Sigmoid colon (tissue), 7 donors: ENCODE data around the gene ARHGEF35. TPM values are rescaled to one million over a fixed set of nuclear protein-coding genes. Genes with fewer than 3 reads are reported as not detected.
"Not testable (repeated sequence)": the region's sequence is repeated elsewhere in the genome, so short reads cannot be mapped to it uniquely, and the experiment has no call there.

Experiments
- DNase-seq: peaks from one replicate; pipeline ENCODE4 v3.0.0-alpha.2; 2019
- H3K27ac ChIP-seq, 4 donors: fragments of 200-600 bp; sonication (generic); one replicate each; pipeline ENCODE4 v1.5.1; 2016 to 2019; ENCODE audit warnings: mild to moderate bottlenecking in 1 of 4
- H3K27me3 ChIP-seq, 3 donors: fragments of 200-600 bp; sonication (generic); one replicate each; pipeline ENCODE4 v1.5.1; 2019; ENCODE audit warnings: mild to moderate bottlenecking in 1 of 3
- H3K36me3 ChIP-seq, 4 donors: fragments of 200-600 bp; sonication (generic); one replicate each; pipeline ENCODE4 v1.5.1; 2016 to 2019
- H3K4me1 ChIP-seq, 4 donors: fragments of 200-600 bp; sonication (generic); one replicate each; pipeline ENCODE4 v1.5.1; 2017 to 2019
- H3K4me3 ChIP-seq, 4 donors: fragments of 200-600 bp; sonication (generic); one replicate each; pipeline ENCODE4 v1.5.1; 2017 to 2019; ENCODE audit warnings: mild to moderate bottlenecking in 2 of 4, moderate library complexity in 1 of 4
- H3K9me3 ChIP-seq, 4 donors: fragments of 200-600 bp in 3 of 4; sonication (generic) in 3 of 4; one replicate each; pipeline versions ENCODE4 v1.5.1 to v1.6.1; 2013 to 2019
- WGBS, 2 donors: extraction: QIAGEN DNeasy Blood & Tissue Kit; methylation state at CpG; one replicate each; pipeline ENCODE4 v1.1.7; 2013; 5-methylcytosine and 5-hydroxymethylcytosine counted together
- intact Hi-C: fragments of 100-400 bp; cut with DNase I; formaldehyde crosslinking; loops from one replicate; pipeline ENCODE4 v1.15.1; 2023
- polyA plus RNA-seq, 3 donors: library from polyadenylated mRNA; stranded (reverse); fragments of 200-250 nt; gene quantifications; one replicate each; pipeline ENCODE4 v1.2.3, GENCODE V29; 2013
- total RNA-seq, 4 donors: library from RNA; depleted of rRNA; stranded (reverse); fragments of >200 nt; gene quantifications; one replicate each; pipeline ENCODE4 v1.1.0, GENCODE V29; 2016
- donor health status: healthy with polysubstance abuse.
- donor health status: Bipolar disorder and iron deficiency.
- donor health status: healthy.

The ARHGEF35 gene
- total and polyA plus RNA-seq, 7 donors: 0.54 to 60.6 (median 2.9) TPM

DNA sequence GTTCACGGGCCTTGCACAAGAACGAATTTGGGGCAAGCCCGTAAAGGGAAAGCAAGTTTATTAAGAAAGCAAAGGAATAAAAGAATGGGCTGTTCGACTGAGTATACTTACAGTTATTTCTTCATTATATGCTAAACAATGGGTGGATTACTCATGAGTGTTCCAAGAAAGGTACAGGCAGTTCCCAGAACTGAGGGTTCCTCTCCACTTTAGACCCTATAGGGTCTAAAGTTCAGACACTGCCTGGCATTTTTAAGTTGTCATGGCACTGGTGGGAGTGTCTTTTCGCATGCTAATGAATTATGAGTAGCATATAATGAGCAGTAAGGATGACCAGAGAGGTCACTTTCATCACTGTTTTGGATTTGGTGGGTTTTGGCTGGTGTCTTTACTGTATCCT, 9.7 kb upstream of the ARHGEF35 start:
- intact Hi-C loops, H3K27me3 ChIP-seq, H3K27ac ChIP-seq, H3K9me3 ChIP-seq, DNase-seq, H3K4me1 ChIP-seq, H3K4me3 ChIP-seq, H3K36me3 ChIP-seq: not testable (repeated sequence)
- WGBS, 2 donors: no CpG with 5 or more reads among the region's 5 CpGs

DNA sequence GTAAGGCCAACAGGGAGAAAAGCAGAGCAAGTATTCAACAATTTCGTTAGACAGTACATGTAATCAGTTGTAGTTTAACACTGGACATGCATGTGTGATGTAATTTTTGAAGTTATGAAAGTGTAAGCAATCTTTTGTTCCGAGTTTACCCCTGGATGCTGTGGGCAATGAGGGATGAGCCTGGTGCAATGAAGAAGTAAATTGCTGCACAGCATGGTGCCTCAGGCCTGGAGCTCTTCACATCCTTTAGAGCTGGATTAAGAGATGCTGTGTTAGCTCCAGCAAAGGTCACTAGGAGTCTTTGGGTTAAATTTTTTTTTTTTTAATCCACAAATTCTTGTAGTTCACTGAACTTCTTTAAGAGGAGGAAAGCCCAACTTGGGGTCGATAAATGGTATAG, 7.5 kb upstream of the ARHGEF35 start:
- H3K27ac ChIP-seq, intact Hi-C loops, DNase-seq, H3K9me3 ChIP-seq, H3K27me3 ChIP-seq, H3K36me3 ChIP-seq, H3K4me3 ChIP-seq, H3K4me1 ChIP-seq: not testable (repeated sequence)
- no CpG with 5 or more reads among the region's 3 CpGs for WGBS, 2 donors

DNA sequence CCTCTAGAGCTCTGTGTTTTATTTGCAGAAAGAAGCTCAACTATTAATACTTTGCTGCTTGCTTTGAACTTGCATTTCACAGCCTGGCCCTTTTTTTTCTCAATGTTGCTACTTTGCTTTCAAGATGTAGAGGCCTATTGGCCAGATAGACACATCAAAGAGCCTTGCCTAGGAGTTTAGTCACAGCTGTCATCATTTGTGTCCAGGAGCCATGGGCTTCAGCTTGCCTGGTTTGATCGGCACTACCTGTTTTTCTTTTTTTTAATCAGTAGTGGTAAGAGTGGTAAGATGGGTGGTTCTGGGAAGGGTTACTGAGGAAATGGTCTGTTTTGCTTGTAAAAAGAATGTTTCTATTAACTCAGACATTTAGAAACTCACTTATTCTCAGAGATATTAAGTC, 6.3 kb upstream of the ARHGEF35 start:
- intact Hi-C loops, H3K4me3 ChIP-seq, H3K4me1 ChIP-seq, H3K27me3 ChIP-seq, H3K36me3 ChIP-seq, DNase-seq, H3K9me3 ChIP-seq, H3K27ac ChIP-seq: not testable (repeated sequence)
- no CpG with 5 or more reads among the region's 1 CpG for WGBS, 2 donors

DNA sequence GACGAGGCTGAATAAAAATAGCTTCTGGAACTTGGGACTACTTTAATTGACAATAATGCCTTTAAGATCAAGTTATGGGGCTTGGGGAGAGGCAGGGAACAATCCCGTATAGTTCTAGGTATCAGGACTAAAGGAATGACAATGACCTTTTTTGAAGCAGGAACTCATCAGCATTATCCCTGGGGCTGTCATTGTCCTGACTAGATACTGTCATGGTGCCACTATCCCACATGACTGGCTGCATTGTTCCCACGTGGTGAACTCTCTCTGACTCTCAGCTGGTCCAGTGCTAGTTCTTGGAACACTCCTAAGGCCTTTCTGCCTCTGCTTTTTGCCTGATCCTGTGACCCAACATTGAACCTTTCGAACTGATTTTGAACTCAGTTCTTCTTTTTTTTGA, 3.3 kb upstream of the ARHGEF35 start:
- H3K36me3 ChIP-seq, H3K4me1 ChIP-seq, H3K9me3 ChIP-seq, intact Hi-C loops, H3K4me3 ChIP-seq, H3K27ac ChIP-seq, DNase-seq, H3K27me3 ChIP-seq: not testable (repeated sequence)
- WGBS, 2 donors: 73 to 91% methylated on average over 3 of the region's 4 CpGs

DNA sequence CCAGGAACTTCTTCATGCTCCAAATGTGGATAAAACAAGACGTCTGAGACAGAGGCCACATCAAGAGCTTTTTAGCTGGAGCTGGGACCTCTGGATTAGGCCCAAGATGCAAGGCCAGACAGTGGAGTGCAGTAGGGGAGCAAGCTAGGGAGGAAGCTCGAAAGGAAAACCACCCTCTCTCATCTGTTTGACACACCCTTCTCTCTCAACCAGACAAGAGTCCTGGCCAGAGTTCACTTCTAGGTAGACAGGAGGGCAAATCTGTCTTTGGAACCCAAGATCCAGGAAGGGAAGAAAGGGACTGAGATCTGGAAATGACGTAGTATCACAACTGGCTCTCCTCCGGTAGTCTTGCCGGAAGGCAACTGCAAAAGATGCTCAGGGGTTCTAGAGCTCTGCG, 1.2 kb downstream of the ARHGEF35 start:
- no CpG with 5 or more reads among the region's 6 CpGs for WGBS, 2 donors
- H3K36me3 ChIP-seq, DNase-seq, H3K4me3 ChIP-seq, H3K9me3 ChIP-seq, H3K27ac ChIP-seq, intact Hi-C loops, H3K4me1 ChIP-seq, H3K27me3 ChIP-seq: not testable (repeated sequence)

DNA sequence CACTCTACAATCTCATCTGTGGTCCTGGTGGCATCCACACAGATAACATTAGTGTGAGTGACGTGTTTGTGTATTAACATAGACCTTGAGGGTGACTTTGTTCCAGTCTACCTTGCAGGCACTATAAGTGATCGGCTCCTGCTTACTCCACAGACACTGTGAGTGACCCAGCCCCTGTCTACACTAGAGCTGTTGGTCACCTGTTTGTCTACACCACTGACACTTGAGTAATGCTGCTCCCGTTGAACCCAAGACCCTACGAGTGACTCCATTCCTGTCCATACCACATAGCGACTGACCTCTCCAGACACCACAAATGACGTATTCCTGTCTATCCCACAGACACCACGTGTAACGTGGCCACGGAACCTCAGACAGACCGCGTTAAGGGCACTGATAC, 1.9 kb downstream of the ARHGEF35 start:
- intact Hi-C loops, H3K4me3 ChIP-seq, H3K9me3 ChIP-seq, H3K27me3 ChIP-seq, H3K36me3 ChIP-seq, H3K27ac ChIP-seq, DNase-seq, H3K4me1 ChIP-seq: not testable (repeated sequence)
- WGBS, 2 donors: no CpG with 5 or more reads among the region's 11 CpGs

DNA sequence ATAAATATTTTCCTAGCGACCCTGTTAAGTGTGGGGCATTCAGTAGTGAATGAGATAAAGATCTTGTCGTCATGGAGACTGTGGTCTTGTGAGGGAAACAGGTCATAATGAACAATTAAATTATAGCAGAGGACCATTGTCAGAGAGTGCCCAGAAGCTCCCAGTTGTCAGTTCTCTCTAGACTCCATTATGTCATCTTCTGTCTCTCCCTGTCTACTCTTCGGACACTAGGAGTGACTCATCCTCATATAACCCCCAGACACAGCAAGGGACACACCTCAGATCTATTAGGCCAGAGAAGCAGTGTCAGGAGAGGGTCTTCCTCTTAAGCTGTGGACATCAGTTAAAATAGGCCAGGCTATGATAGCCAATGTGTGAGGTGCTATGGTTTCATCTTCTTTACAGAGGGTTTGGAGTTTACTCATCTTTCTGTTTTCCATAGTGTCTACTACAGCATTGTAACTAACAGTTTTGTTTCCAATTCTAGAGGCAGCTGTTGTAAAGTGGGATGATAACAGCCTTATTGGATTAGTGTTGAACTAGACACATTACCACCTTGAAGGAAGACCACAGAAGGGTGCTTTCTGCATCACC, 7.0 kb downstream of the ARHGEF35 start:
- H3K4me3 ChIP-seq, DNase-seq, H3K9me3 ChIP-seq, H3K27me3 ChIP-seq, intact Hi-C loops, H3K27ac ChIP-seq, H3K36me3 ChIP-seq, H3K4me1 ChIP-seq: not testable (repeated sequence)
- WGBS, 2 donors: no CpG with 5 or more reads among the region's 3 CpGs

DNA sequence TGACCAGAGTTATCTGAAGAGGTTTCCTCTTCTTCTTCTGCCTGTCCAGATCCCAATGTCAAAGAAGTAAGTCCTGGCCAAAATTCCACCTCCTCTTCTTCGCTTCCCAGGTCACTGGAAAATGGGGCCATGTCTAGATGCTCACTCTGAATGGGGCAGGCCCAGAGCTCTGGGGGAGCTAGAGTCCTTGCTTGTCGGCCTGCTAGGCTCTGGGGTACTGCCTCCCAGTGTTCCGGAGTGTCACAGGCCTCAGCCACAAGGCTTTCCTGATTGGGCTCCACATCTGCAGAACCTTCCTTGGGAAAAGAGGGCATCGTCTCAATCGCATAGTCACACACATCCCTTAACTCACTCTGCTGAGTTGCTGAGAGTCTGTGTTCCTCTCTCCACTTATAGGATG, 7.8 kb downstream of the ARHGEF35 start:
- H3K36me3 ChIP-seq, intact Hi-C loops, H3K27ac ChIP-seq, DNase-seq, H3K27me3 ChIP-seq, H3K4me3 ChIP-seq, H3K4me1 ChIP-seq, H3K9me3 ChIP-seq: not testable (repeated sequence)
- no CpG with 5 or more reads among the region's 5 CpGs for WGBS, 2 donors

DNA sequence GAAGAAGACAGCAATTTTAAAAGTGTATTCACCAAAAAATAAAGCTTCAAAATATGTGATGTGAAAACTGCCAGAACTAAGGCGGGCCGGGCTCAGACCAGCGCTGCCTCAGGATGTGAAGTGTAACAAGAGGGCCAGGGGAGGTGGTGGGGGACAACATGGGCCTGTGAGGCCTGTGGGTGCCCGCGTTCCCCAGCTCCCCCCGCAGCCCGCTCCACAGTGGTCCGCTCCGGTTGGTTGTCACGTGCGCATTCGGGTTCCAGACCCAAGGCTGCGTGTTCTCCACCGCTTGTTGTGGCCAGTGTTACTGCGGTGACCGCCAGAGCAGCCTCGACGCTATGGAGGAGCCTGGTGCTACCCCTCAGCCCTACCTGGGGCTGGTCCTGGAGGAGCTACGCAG, 12.5 kb downstream of the ARHGEF35 start, which contains the start of gene CTAGE4:
Gene CTAGE4 (plus strand): TSS at position 301 of the 400 bp plus-strand sequence. CDS start 38 bp downstream, at position 339.
- H3K27me3 ChIP-seq, H3K27ac ChIP-seq, H3K36me3 ChIP-seq, DNase-seq, H3K4me3 ChIP-seq, H3K4me1 ChIP-seq, intact Hi-C loops, H3K9me3 ChIP-seq: not testable (repeated sequence)
- no CpG with 5 or more reads among the region's 19 CpGs for WGBS, 2 donors

DNA sequence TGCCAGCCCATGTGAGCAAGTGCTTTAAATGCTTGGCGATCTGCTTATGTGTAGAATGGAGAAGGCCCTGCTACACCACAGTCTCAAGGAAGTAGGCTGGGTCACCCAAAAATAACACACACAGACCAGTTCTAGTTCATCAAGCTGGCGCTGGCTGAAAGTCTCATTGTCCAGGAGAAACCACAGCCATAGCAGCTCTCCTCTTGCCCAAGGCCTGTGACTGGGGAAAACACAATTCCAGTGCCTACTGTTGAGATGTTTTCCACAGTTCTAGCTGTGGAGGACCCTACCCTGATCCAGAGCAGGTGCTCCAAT, 16.5 kb downstream of the ARHGEF35 start:
- H3K4me1 ChIP-seq, DNase-seq, H3K9me3 ChIP-seq, H3K4me3 ChIP-seq, intact Hi-C loops, H3K36me3 ChIP-seq, H3K27me3 ChIP-seq, H3K27ac ChIP-seq: not testable (repeated sequence)
- 56 to 88% methylated on average over 1 of the region's 2 CpGs for WGBS, 2 donors
